GM23338 (cell line): Measurements from ENCODE around the gene POP7. TPM values are rescaled to one million over a fixed set of nuclear protein-coding genes. Genes with fewer than 3 reads are reported as not detected.

Source experiments
- ATAC-seq: fragments of 200-7000 bp; cut with Tn5 transposase; 3 replicates; pipeline ENCODE4 v1.9.1; 2020
- DNase-seq: peaks from one replicate; pipeline ENCODE4 v3.0.0-alpha.2; 2015; ENCODE audit warnings: low spot score
- H2AFZ ChIP-seq: fragments of 200-600 bp; sonication (generic); 2 replicates; pipeline ENCODE4 v1.8.0; 2016; ENCODE audit warnings: antibody characterized with exemption, mild to moderate bottlenecking, moderate library complexity
- H3F3A ChIP-seq: fragments of 200-600 bp; sonication (generic); replicated peaks from 2 replicates; pipeline ENCODE4 v1.8.0; 2017; ENCODE audit warnings: antibody characterized with exemption, mixed run types, low read depth
- H3K27ac ChIP-seq: fragments of 200-600 bp; sonication (generic); 2 replicates; pipeline ENCODE4 v1.6.1; 2016; ENCODE audit warnings: low read depth
- H3K27me3 ChIP-seq: fragments of 200-600 bp; sonication (generic); 2 replicates; pipeline ENCODE4 v1.8.0; 2016; ENCODE audit warnings: mild to moderate bottlenecking, mixed run types, moderate library complexity; ENCODE audit not compliant: insufficient read depth
- H3K36me3 ChIP-seq: fragments of 200-600 bp; sonication (generic); 2 replicates; pipeline ENCODE4 v1.8.0; 2016; ENCODE audit warnings: mild to moderate bottlenecking; ENCODE audit not compliant: insufficient read depth
- H3K4me1 ChIP-seq: fragments of 200-600 bp; sonication (generic); 2 replicates; pipeline ENCODE4 v1.8.0; 2016; ENCODE audit warnings: mild to moderate bottlenecking, moderate library complexity; ENCODE audit not compliant: insufficient read depth
- H3K4me2 ChIP-seq: fragments of 200-600 bp; sonication (generic); 2 replicates; pipeline ENCODE4 v1.7.1; 2017; ENCODE audit warnings: mixed run types
- H3K4me3 ChIP-seq: fragments of 200-600 bp; sonication (generic); 2 replicates; pipeline ENCODE4 v1.6.1; 2016; ENCODE audit warnings: mixed run types
- H3K79me2 ChIP-seq: fragments of 200-600 bp; sonication (generic); replicated peaks from 2 replicates; pipeline ENCODE4 v1.8.0; 2017; ENCODE audit warnings: mild to moderate bottlenecking; ENCODE audit not compliant: insufficient read depth
- H3K9me2 ChIP-seq: fragments of 200-600 bp; sonication (generic); 2 replicates; pipeline ENCODE4 v1.8.0; 2017; ENCODE audit not compliant: insufficient read depth
- H4K20me1 ChIP-seq: fragments of 200-600 bp; sonication (generic); replicated peaks from 2 replicates; pipeline ENCODE4 v1.8.0; 2017; ENCODE audit warnings: mild to moderate bottlenecking; ENCODE audit not compliant: insufficient read depth
- H3K27ac Mint-ChIP-seq: 2 replicates; pipeline ENCODE4 v1.8.0; 2020; ENCODE audit warnings: inconsistent platforms, mild to moderate bottlenecking, moderate library complexity, mixed read lengths
- H3K27me3 Mint-ChIP-seq: 3 replicates; pipeline ENCODE4 v1.8.0; 2022; ENCODE audit warnings: low read depth, mild to moderate bottlenecking, moderate library complexity, mixed read lengths, inconsistent platforms; ENCODE audit not compliant: insufficient read depth, poor library complexity
- H3K36me3 Mint-ChIP-seq: 3 replicates; pipeline ENCODE4 v1.8.0; 2021; ENCODE audit warnings: low read depth, mild to moderate bottlenecking, inconsistent platforms, moderate library complexity, mixed read lengths
- H3K4me1 Mint-ChIP-seq: 3 replicates; pipeline ENCODE4 v1.8.0; 2020; ENCODE audit warnings: mild to moderate bottlenecking, inconsistent platforms, mixed read lengths
- H3K4me3 Mint-ChIP-seq: 3 replicates; pipeline ENCODE4 v1.8.0; 2021; ENCODE audit warnings: moderate library complexity, mild to moderate bottlenecking, inconsistent platforms, mixed read lengths
- H3K9me3 Mint-ChIP-seq: 3 replicates; pipeline ENCODE4 v1.8.0; 2020; ENCODE audit warnings: moderate library complexity, mild to moderate bottlenecking, inconsistent platforms, mixed read lengths
- CREB1 ChIP-seq: fragments of 250-450 bp; sonication (Bioruptor Pico); IDR thresholded peaks from 2 replicates; pipeline ENCODE4 v1.5.0; 2020; ENCODE audit warnings: low read depth, mild to moderate bottlenecking, moderate library complexity
- CTCF ChIP-seq, 2 experiments: fragments of 200-600 bp in 1 of 2; sonication (generic) in 1 of 2; conservative IDR thresholded peaks; 2 replicates each; pipeline versions ENCODE4 v1.5.1 to v1.6.1; 2016 to 2017; ENCODE audit warnings: antibody characterized with exemption in 2 of 2, low read depth in 2 of 2, mild to moderate bottlenecking in 2 of 2, moderate library complexity in 1 of 2
- ETS1 ChIP-seq: IDR thresholded peaks from 2 replicates; pipeline ENCODE4 v1.6.1; 2016; ENCODE audit warnings: antibody characterized with exemption
- EZH2 ChIP-seq: fragments of 200-600 bp; sonication (generic); IDR thresholded peaks from one replicate; pipeline ENCODE4 v1.8.0; 2017; ENCODE audit warnings: antibody characterized with exemption, mild to moderate bottlenecking, low read depth; ENCODE audit not compliant: unreplicated experiment
- EZH2phosphoT487 ChIP-seq: fragments of 200-600 bp; sonication (generic); IDR thresholded peaks from one replicate; pipeline ENCODE4 v1.8.1; 2018; ENCODE audit warnings: antibody characterized with exemption; ENCODE audit not compliant: unreplicated experiment
- JUNB ChIP-seq: IDR thresholded peaks from one replicate; pipeline ENCODE4 v1.6.1; 2016; ENCODE audit warnings: antibody characterized with exemption; ENCODE audit not compliant: unreplicated experiment
- NANOG ChIP-seq: IDR thresholded peaks from 2 replicates; pipeline ENCODE4 v1.6.1; 2016; ENCODE audit warnings: antibody characterized with exemption, borderline replicate concordance
- POLR2AphosphoS5 ChIP-seq: IDR thresholded peaks from 2 replicates; pipeline ENCODE4 v1.6.1; 2016; ENCODE audit warnings: antibody characterized with exemption, low read depth
- REST ChIP-seq: IDR thresholded peaks from one replicate; pipeline ENCODE4 v1.6.1; 2018; ENCODE audit warnings: antibody characterized with exemption; ENCODE audit not compliant: unreplicated experiment
- STAT1 ChIP-seq: IDR thresholded peaks from one replicate; pipeline ENCODE4 v1.6.1; 2016; ENCODE audit warnings: antibody characterized with exemption; ENCODE audit not compliant: unreplicated experiment
- ZNF114 ChIP-seq: fragments of 250-450 bp; sonication (Bioruptor Pico); IDR thresholded peaks from 2 replicates; pipeline ENCODE4 v1.5.0; 2020; ENCODE audit warnings: mild to moderate bottlenecking, moderate library complexity
- ZNF331 ChIP-seq: fragments of 250-450 bp; sonication (Bioruptor Pico); IDR thresholded peaks from 2 replicates; pipeline ENCODE4 v1.5.0; 2020; ENCODE audit warnings: low read depth, mild to moderate bottlenecking, moderate library complexity
- ZNF462 ChIP-seq: fragments of 250-450 bp; sonication (Bioruptor Pico); IDR thresholded peaks from 2 replicates; pipeline ENCODE4 v1.5.0; 2020; ENCODE audit warnings: mild to moderate bottlenecking, moderate library complexity
- polyA plus RNA-seq: library from polyadenylated mRNA; unstranded; fragments of >200 nt; fragmentation: Nextera tagmentation; extraction: Ambion mirVana; gene quantifications from 2 replicates; pipeline ENCODE4 v1.2.1, GENCODE V29; 2016
- total RNA-seq: library from RNA; depleted of rRNA; stranded (reverse); fragments of >200 nt; shearing (Covaris generic); gene quantifications from 2 replicates; pipeline ENCODE4 v1.2.3, GENCODE V29; 2014

POP7 gene
- total and polyA plus RNA-seq, 2 experiments from 2014 or later = 110 to 216 TPM

- Histone ChIP-seq H4K20me1 (no peaks in the 10 kb centered on the region), H3K27me3 (peaks cover 38% of the 10 kb centered on the region), H3F3A (peaks cover 6% of the 10 kb centered on the region; the same call in 1 of the 2 replicates), H3K79me2 (no peaks in the 10 kb centered on the region), H3K4me2 (peak within 1 kb of the TSS; percentile 88), H3K4me1 (peaks cover 9% of the 10 kb centered on the region; the same call in 1 of the 2 replicates), H3K36me3 (no peaks in the 10 kb centered on the region), H2AFZ (peak within 1 kb of the TSS; percentile 93), H3K9me2 (no peaks in the 10 kb centered on the region), H3K4me3 (peak within 1 kb of the TSS; percentile 74), H3K27ac (no peak within 1 kb of the TSS)
- DNase-seq (peak; percentile 33), ATAC-seq (peak; percentile 37)
- H3K27me3 Mint-ChIP-seq = peaks cover 42% of the 10 kb centered on the region
- peaks cover 7% of the 10 kb centered on the region for H3K4me1 Mint-ChIP-seq
- no peaks in the 10 kb centered on the region for H3K36me3 Mint-ChIP-seq
- peak within 1 kb of the TSS; percentile 70 for H3K4me3 Mint-ChIP-seq
- peaks cover 2% of the 10 kb centered on the region; the same call in 2 of the 3 replicates for H3K9me3 Mint-ChIP-seq
- TF ChIP-seq POLR2AphosphoS5 (no peak), JUNB (no peak), STAT1 (no peak), NANOG (no peak), ETS1 (no peak), EZH2phosphoT487 (no peak), ZNF114 (CRISPR knock-in tag) (no peak), CTCF (conservative IDR thresholded peaks at IDR 0.05; ENCODE audit: low read depth in 2 of 2) (no peak), ZNF462 (CRISPR knock-in tag) (no peak), EZH2 (no peak), ZNF331 (CRISPR knock-in tag) (no peak), CREB1 (CRISPR knock-in tag) (no peak), REST (no peak)
- H3K27ac Mint-ChIP-seq = no peak within 1 kb of the TSS
Observed at GRCh38 chr7:100720279-100720670, 14.4 kb downstream of the POP7 start, which contains the start of gene EPO. Gene EPO (plus strand): TSS chr7:100720468. CDS start chr7:100720981, 513 bp downstream.
